Psoas muscle (tissue), 8 donors: ENCODE results near the gene TTBK1. TPM values are rescaled to one million over a fixed set of nuclear protein-coding genes. Genes with fewer than 3 reads are reported as not detected.

ENCODE experiments used
- ATAC-seq, 4 donors: fragments of 200-7000 bp; cut with Tn5 transposase; one replicate each; pipeline ENCODE4 v1.9.1; 2020; ENCODE audit warnings: moderate library complexity in 3 of 4, mild to moderate bottlenecking in 2 of 4
- DNase-seq, 2 donors: peaks; one replicate each; pipeline ENCODE4 v3.0.0-alpha.2; 2020
- H3K27ac ChIP-seq: fragments of 200-600 bp; one replicate; pipeline ENCODE4 v1.8.0; 2022
- H3K27me3 ChIP-seq, 3 donors: fragments of 200-600 bp in 1 of 3; one replicate each; pipeline versions ENCODE4 v1.6.1 to v1.8.0; 2013 to 2022; ENCODE audit warnings: low read length in 2 of 3, mild to moderate bottlenecking in 2 of 3, moderate library complexity in 1 of 3; ENCODE audit not compliant: insufficient read depth in 3 of 3
- H3K36me3 ChIP-seq, 2 donors: fragments of 200-600 bp in 1 of 2; one replicate each; pipeline versions ENCODE4 v1.6.1 to v1.8.0; 2013 to 2022; ENCODE audit warnings: low read depth in 1 of 2, mild to moderate bottlenecking in 1 of 2, moderate library complexity in 1 of 2; ENCODE audit not compliant: insufficient read depth in 1 of 2
- H3K4me1 ChIP-seq: fragments of 200-600 bp; one replicate; pipeline ENCODE4 v1.8.0; 2022
- H3K4me3 ChIP-seq: fragments of 200-600 bp; one replicate; pipeline ENCODE4 v1.8.0; 2022; ENCODE audit warnings: mild to moderate bottlenecking
- H3K9me3 ChIP-seq: fragments of 200-600 bp; one replicate; pipeline ENCODE4 v1.8.0; 2022
- WGBS, 3 donors: extraction: QIAGEN DNeasy Blood & Tissue Kit; methylation state at CpG; one replicate each; pipeline versions ENCODE4 v1.1.6 to v1.1.7; 2013; 5-methylcytosine and 5-hydroxymethylcytosine counted together
- intact Hi-C, 2 donors: fragments of 100-400 bp; cut with DNase I; formaldehyde crosslinking; loops; one replicate each; pipeline versions ENCODE4 v1.11.0 to v1.14.2; 2022
- polyA plus RNA-seq, 3 donors: library from polyadenylated mRNA; stranded (reverse); fragments of 200-250 nt; gene quantifications; one replicate each; pipeline ENCODE4 v1.2.3, GENCODE V29; 2013
- total RNA-seq, 4 donors: library from RNA; stranded (reverse); fragmentation: NEBNext Ultra II Directional in 2 of 4; extraction: Animal tissue kit (Norgen Biotek cat#: 25700) in 2 of 4; gene quantifications; one replicate each; pipeline versions ENCODE4 v1.2.1 to v1.2.4, GENCODE V29; 2021 to 2023
- TF ChIP-seq, protein P1 (sequence below): fragments of 200-600 bp; IDR thresholded peaks from one replicate; pipeline ENCODE4 v1.8.0; 2022; ENCODE audit warnings: antibody characterized with exemption
- donor health status: healthy with polysubstance abuse.
- donor health status: DM: no; HTN: no; CAD: no; lungs with moderate emphysema.
- donor health status: Bipolar disorder and iron deficiency.
- donor health status: healthy.
- donor health status: DM: yes; HTN: yes; CAD: no.
- donor health status: DM: no; HTN: no; CAD: no.
- donor health status: DM: no; HTN: no; CAD: no.
- donor health status: DM: yes; HTN: yes; CAD: no.

TTBK1 gene
- total and polyA plus RNA-seq, 7 donors, result 0.01 to 0.03 TPM; not detected in 5

DNA sequence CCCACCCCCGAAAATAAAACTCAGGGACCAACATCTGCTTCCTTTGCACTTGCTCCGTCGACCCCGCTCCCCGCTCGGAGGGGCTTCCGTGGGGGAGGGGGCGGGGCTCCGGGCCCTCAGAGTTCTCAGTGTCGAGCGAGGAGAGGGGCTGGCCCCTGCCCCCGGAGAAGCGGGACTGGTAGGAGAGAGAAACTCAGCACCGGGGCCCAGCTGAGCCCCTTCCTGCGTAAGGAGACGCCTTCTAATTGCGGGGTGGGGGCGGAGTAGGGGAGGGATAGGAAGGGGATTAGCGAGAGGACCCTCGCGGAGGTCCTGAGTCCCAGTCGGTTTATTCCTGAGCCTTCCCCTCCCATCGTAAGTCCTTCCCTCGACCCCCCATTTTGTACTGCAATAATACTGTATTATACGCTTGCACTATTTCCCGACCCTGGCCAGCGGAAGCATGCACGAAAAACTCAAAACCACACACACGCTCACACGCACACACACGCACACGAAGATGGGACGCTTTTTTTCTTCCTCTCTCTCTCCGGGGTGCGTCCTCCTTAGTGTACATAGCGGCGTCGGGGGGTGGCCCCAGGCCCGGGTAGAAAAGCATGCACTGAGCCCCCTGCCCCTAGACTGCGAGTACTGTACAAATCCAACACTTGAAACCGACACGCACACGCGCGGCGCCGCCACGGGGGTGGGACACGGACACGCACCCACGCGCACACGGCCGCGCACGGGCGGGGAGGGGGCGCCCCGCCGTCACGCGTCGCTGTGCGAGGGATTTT lies 32.7 kb downstream of the TTBK1 start:
- DNase-seq (no peak), ATAC-seq (no peak)
- Histone ChIP-seq H3K27ac (no peak overlapping the region), H3K4me3 (peak overlapping the region; percentile 59), H3K4me1 (no peaks in the 10 kb centered on the region), H3K27me3 (peaks cover 0 to 61% (median 22%) of the 10 kb centered on the region in 3 donors), H3K36me3 (no peaks in the 10 kb centered on the region), H3K9me3 (no peaks in the 10 kb centered on the region)
- WGBS, 3 donors, result 17 to 25% (median 22%) methylated on average over 61 to 64 of the region's 64 CpGs
- intact Hi-C loops, result no loop called here
- TF ChIP-seq, protein P1, sequence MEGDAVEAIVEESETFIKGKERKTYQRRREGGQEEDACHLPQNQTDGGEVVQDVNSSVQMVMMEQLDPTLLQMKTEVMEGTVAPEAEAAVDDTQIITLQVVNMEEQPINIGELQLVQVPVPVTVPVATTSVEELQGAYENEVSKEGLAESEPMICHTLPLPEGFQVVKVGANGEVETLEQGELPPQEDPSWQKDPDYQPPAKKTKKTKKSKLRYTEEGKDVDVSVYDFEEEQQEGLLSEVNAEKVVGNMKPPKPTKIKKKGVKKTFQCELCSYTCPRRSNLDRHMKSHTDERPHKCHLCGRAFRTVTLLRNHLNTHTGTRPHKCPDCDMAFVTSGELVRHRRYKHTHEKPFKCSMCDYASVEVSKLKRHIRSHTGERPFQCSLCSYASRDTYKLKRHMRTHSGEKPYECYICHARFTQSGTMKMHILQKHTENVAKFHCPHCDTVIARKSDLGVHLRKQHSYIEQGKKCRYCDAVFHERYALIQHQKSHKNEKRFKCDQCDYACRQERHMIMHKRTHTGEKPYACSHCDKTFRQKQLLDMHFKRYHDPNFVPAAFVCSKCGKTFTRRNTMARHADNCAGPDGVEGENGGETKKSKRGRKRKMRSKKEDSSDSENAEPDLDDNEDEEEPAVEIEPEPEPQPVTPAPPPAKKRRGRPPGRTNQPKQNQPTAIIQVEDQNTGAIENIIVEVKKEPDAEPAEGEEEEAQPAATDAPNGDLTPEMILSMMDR, result no peak

DNA sequence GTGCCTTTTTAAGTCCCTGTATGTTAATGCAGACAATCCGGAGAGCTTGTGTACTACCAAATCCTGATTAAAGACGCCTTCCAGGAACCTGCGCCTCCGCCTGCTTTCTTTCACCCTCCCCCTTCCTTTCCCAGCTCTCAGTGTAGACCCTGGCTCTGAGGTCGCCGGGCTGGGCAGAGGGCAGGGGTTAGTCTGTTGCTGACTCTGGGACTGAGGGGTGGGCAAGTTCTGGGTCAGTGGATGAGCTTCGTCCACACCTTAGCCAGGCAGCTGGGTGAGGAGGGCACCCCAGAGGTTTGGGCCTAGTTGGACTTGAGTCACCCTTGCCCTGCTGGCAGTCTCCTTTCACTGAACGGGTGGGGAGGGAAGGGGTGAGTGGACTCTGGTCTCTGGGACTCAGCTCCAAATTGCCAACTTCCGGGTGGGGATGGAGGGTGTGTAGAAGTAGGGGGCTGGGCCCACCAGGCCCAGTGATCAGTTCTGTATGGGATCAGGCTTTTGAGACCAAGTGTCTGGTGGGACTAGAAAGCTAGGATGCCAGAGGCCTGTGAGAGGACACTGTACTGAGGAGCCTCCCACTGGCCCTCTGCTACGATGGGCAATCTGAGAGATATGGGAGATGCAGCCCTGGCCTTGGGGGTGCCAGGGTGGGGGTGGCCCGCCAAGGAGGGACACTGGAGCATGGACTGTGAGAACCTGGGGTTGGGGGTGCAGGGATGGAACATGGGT lies 33.5 kb downstream of the TTBK1 start:
- H3K9me3 ChIP-seq, result no peaks in the 10 kb centered on the region
- intact Hi-C loops, result no loop called here
- H3K27ac ChIP-seq, result no peak overlapping the region
- DNase-seq, result no peak
- TF ChIP-seq, protein P1, result no peak
- 82 to 84% (median 83%) methylated on average over 11 of the region's 11 CpGs for WGBS, 3 donors
- H3K4me3 ChIP-seq, result no peak overlapping the region
- H3K4me1 ChIP-seq, result no peaks in the 10 kb centered on the region
- H3K36me3 ChIP-seq, result no peaks in the 10 kb centered on the region
- peaks cover 0 to 65% (median 21%) of the 10 kb centered on the region in 3 donors for H3K27me3 ChIP-seq
- ATAC-seq, result no peak

DNA sequence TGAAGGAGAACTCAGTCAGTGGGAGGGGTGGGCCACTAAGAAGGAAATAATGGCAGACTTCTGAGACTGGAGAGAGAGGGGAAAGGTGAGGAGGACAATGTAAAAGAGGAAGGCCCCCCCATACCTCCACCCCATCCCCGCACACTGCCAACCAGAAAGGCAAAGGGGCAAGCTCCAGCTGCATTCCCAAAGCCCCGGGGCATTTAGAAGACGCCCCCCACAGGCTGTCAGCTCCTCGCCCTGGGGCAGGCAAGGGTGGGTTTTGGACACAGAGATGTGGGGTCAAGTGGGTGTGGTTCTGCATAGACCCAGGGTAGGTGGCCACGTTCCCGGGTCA lies 34.0 kb downstream of the TTBK1 start:
- Histone ChIP-seq H3K27ac (no peak overlapping the region), H3K9me3 (no peaks in the 10 kb centered on the region), H3K4me1 (no peaks in the 10 kb centered on the region), H3K36me3 (no peaks in the 10 kb centered on the region), H3K27me3 (peaks cover 0 to 65% (median 18%) of the 10 kb centered on the region in 3 donors), H3K4me3 (no peak overlapping the region)
- TF ChIP-seq, protein P1, result no peak
- WGBS, 3 donors, result 78 to 81% (median 79%) methylated on average over 6 of the region's 6 CpGs
- intact Hi-C loops, result no loop called here
- DNase-seq, result no peak
- no peak for ATAC-seq

DNA sequence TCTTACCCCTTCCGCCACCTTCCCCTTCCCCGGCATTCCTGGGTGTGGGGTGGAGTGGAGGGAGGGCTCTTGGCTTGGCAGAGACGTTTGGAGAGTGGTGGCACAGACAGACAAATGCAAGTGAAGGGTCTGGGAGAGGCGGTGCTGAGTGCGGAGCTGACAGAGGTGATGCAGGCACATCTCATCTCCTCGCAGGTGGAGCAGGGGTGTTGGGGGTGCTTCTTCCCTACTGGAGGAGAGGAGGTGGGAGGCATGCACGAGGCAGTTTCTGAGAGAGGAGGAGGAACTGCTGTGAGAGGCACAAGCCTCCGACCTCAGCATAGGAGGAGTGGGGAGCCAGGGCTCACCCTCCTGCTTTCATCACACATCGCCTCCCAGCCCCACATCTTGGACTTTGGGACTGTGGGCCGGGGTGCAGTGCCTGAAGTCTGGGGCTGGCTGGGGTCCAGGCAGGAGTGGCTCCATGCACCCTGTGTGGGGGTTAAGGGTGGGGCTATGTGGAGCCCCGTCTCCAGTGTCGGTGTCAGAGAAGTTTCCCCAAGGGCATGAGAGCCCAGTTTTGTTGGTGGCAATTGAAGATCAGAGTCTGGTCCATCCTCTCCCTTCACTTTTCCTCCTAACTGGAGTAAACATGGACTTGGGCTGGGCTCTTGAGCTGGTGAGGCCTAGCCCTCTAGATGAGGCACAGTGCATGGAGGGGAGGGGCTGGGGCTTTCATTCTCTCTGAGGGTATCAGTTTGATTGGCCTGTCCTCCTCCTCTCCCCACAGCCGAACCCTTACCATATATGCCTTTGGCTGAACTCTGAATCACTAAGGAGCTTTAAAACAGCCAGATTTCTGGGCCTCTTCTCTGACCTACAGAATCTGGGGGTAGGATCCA lies 34.6 kb downstream of the TTBK1 start:
- TF ChIP-seq, protein P1, result no peak
- no peaks in the 10 kb centered on the region for H3K4me1 ChIP-seq
- 76 to 77% (median 77%) methylated on average over 13 of the region's 13 CpGs for WGBS, 3 donors
- no peaks in the 10 kb centered on the region for H3K36me3 ChIP-seq
- no peaks in the 10 kb centered on the region for H3K9me3 ChIP-seq
- H3K4me3 ChIP-seq, result no peak overlapping the region
- ATAC-seq (no peak), DNase-seq (no peak)
- H3K27me3 ChIP-seq, result peaks cover 0 to 63% (median 20%) of the 10 kb centered on the region in 3 donors
- no peak overlapping the region for H3K27ac ChIP-seq
- intact Hi-C loops, result no loop called here
